HepG2 (cell line): Measurements from ENCODE around the gene RASL10B. TPM values are rescaled to one million over a fixed set of nuclear protein-coding genes. Genes with fewer than 3 reads are reported as not detected.
A peak's percentile ranks its signal among the peaks of the same experiment; 100 is the strongest.

Experiments used
- ELF1 ChIP-seq: sonication (generic); formaldehyde crosslinking; IDR thresholded peaks from 2 replicates; pipeline ENCODE4 v1.4.0; 2020; ENCODE audit warnings: missing genetic modification reagents
- HNF4A ChIP-seq: sonication (generic); formaldehyde crosslinking; IDR thresholded peaks from 2 replicates; pipeline ENCODE4 v1.4.0; 2020; ENCODE audit warnings: missing genetic modification reagents
- NR3C1 ChIP-seq: sonication (generic); formaldehyde crosslinking; IDR thresholded peaks from 2 replicates; pipeline ENCODE4 v1.4.0; 2020; ENCODE audit warnings: missing genetic modification reagents
- SALL1 ChIP-seq: sonication (generic); formaldehyde crosslinking; IDR thresholded peaks from 2 replicates; pipeline ENCODE4 v1.8.0; 2022; ENCODE audit warnings: mild to moderate bottlenecking, missing genetic modification reagents
- SP140L ChIP-seq: sonication (generic); formaldehyde crosslinking; IDR thresholded peaks from 2 replicates; pipeline ENCODE4 v1.4.0; 2020; ENCODE audit warnings: missing genetic modification reagents, borderline replicate concordance
- ZNF296 ChIP-seq: sonication (generic); formaldehyde crosslinking; conservative IDR thresholded peaks from 2 replicates; pipeline ENCODE4 v1.5.0; 2020; ENCODE audit warnings: mild to moderate bottlenecking, missing genetic modification reagents
- ZNF543 ChIP-seq: sonication (generic); formaldehyde crosslinking; IDR thresholded peaks from 2 replicates; pipeline ENCODE4 v1.4.0; 2020; ENCODE audit warnings: mild to moderate bottlenecking, missing genetic modification reagents
- ZNF749 ChIP-seq: sonication (generic); formaldehyde crosslinking; IDR thresholded peaks from 2 replicates; pipeline ENCODE4 v1.8.0; 2022; ENCODE audit warnings: mild to moderate bottlenecking, missing genetic modification reagents, moderate library complexity, borderline replicate concordance
- polyA plus RNA-seq, 8 experiments: library from polyadenylated mRNA; depleted of rRNA in 3 of 8; stranded (reverse) in 7 of 8; unstranded in 1 of 8; fragments of >200 nt; fragmentation: Illumina TruSeq in 4 of 8; extraction: Trizol in 4 of 8; gene quantifications; 2 replicates each; pipeline versions ENCODE4 v1.2.1 to v1.2.3, GENCODE V29; 2011 to 2016; ENCODE audit warnings: low read depth in 4 of 8, missing spikeins in 1 of 8, mixed read lengths in 1 of 8; ENCODE audit not compliant: insufficient read depth in 1 of 8
- total RNA-seq, 5 experiments: library from RNA; depleted of rRNA; stranded (reverse); fragments of >200 nt; fragmentation: Illumina TruSeq; extraction: Trizol; gene quantifications; 2 replicates each; pipeline ENCODE4 v1.2.3, GENCODE V29; 2016; ENCODE audit warnings: low read depth in 1 of 5
- TF ChIP-seq, protein P1 (sequence below): sonication (generic); formaldehyde crosslinking; conservative IDR thresholded peaks from 2 replicates; pipeline ENCODE4 v1.5.0; 2020; ENCODE audit warnings: missing genetic modification reagents
- TF ChIP-seq, protein P2 (sequence below): IDR thresholded peaks from 2 replicates; pipeline ENCODE4 v1.6.1; 2012; ENCODE audit warnings: low read length, improper control_type of control experiment
- TF ChIP-seq, protein P3 (sequence below): sonication (generic); formaldehyde crosslinking; IDR thresholded peaks from 2 replicates; pipeline ENCODE4 v1.5.0; 2020; ENCODE audit warnings: missing genetic modification reagents
- TF ChIP-seq, protein P4 (sequence below): sonication (generic); formaldehyde crosslinking; IDR thresholded peaks from 2 replicates; pipeline ENCODE4 v1.4.0; 2020; ENCODE audit warnings: mild to moderate bottlenecking, missing genetic modification reagents
- TF ChIP-seq, protein P5 (sequence below): sonication (generic); formaldehyde crosslinking; IDR thresholded peaks from 2 replicates; pipeline ENCODE4 v1.9.0; 2021; ENCODE audit warnings: missing genetic modification reagents, mild to moderate bottlenecking, borderline replicate concordance
- TF ChIP-seq, protein P6 (sequence below): sonication (generic); formaldehyde crosslinking; IDR thresholded peaks from 2 replicates; pipeline ENCODE4 v1.4.0; 2020; ENCODE audit warnings: missing genetic modification reagents

The RASL10B gene
- total and polyA plus RNA-seq, 2 of the 13 experiments (the other 11 are each of a cell fraction or from before 2014, with no cell fraction given), result 8.8 to 11.0 TPM

DNA sequence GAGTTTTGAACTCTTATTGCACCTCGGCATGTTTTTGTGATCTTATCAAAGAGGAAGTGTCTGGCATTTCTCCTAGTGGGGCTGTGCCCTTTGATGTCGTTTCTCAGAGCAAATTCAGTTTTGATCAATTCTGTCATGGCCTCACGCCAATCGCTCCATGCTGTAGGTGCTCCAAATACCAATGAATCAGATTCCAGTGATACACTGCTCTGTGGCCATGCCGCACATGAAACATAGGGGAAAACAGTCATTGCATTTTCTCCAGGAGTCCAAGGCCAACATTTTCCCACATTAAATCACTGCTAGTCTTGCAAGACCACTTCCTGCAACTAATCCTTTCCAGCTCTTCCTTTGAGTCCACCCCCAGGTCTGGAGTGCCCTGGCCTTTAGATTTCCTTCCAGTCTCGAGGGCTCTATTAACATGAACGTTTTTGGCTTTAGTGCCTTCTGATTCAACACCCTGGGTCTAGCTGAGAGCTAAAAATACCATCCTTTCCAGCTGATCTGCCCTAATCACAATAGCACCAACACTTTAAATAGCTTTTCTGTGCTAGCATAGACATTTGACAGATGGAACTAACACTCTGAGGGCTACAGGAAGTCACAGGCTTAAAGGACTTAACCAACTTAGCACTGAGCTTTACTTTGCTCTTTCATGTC is 18.2 kb upstream of the RASL10B start (continued):
- TF ChIP-seq, protein P1, sequence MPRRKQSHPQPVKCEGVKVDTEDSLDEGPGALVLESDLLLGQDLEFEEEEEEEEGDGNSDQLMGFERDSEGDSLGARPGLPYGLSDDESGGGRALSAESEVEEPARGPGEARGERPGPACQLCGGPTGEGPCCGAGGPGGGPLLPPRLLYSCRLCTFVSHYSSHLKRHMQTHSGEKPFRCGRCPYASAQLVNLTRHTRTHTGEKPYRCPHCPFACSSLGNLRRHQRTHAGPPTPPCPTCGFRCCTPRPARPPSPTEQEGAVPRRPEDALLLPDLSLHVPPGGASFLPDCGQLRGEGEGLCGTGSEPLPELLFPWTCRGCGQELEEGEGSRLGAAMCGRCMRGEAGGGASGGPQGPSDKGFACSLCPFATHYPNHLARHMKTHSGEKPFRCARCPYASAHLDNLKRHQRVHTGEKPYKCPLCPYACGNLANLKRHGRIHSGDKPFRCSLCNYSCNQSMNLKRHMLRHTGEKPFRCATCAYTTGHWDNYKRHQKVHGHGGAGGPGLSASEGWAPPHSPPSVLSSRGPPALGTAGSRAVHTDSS, result no peak
- TF ChIP-seq HNF4A (CRISPR knock-in tag), result peak; percentile 77
- TF ChIP-seq ZNF543, result no peak
- TF ChIP-seq ZNF296 (CRISPR knock-in tag), result no peak
- TF ChIP-seq, protein P2, sequence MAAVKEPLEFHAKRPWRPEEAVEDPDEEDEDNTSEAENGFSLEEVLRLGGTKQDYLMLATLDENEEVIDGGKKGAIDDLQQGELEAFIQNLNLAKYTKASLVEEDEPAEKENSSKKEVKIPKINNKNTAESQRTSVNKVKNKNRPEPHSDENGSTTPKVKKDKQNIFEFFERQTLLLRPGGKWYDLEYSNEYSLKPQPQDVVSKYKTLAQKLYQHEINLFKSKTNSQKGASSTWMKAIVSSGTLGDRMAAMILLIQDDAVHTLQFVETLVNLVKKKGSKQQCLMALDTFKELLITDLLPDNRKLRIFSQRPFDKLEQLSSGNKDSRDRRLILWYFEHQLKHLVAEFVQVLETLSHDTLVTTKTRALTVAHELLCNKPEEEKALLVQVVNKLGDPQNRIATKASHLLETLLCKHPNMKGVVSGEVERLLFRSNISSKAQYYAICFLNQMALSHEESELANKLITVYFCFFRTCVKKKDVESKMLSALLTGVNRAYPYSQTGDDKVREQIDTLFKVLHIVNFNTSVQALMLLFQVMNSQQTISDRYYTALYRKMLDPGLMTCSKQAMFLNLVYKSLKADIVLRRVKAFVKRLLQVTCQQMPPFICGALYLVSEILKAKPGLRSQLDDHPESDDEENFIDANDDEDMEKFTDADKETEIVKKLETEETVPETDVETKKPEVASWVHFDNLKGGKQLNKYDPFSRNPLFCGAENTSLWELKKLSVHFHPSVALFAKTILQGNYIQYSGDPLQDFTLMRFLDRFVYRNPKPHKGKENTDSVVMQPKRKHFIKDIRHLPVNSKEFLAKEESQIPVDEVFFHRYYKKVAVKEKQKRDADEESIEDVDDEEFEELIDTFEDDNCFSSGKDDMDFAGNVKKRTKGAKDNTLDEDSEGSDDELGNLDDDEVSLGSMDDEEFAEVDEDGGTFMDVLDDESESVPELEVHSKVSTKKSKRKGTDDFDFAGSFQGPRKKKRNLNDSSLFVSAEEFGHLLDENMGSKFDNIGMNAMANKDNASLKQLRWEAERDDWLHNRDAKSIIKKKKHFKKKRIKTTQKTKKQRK, result no peak
- TF ChIP-seq NR3C1, result no peak
- TF ChIP-seq, protein P3, sequence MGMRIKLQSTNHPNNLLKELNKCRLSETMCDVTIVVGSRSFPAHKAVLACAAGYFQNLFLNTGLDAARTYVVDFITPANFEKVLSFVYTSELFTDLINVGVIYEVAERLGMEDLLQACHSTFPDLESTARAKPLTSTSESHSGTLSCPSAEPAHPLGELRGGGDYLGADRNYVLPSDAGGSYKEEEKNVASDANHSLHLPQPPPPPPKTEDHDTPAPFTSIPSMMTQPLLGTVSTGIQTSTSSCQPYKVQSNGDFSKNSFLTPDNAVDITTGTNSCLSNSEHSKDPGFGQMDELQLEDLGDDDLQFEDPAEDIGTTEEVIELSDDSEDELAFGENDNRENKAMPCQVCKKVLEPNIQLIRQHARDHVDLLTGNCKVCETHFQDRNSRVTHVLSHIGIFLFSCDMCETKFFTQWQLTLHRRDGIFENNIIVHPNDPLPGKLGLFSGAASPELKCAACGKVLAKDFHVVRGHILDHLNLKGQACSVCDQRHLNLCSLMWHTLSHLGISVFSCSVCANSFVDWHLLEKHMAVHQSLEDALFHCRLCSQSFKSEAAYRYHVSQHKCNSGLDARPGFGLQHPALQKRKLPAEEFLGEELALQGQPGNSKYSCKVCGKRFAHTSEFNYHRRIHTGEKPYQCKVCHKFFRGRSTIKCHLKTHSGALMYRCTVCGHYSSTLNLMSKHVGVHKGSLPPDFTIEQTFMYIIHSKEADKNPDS, result no peak
- TF ChIP-seq SP140L, result no peak
- TF ChIP-seq, protein P4, sequence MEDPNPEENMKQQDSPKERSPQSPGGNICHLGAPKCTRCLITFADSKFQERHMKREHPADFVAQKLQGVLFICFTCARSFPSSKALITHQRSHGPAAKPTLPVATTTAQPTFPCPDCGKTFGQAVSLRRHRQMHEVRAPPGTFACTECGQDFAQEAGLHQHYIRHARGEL, result no peak
- TF ChIP-seq ELF1 (CRISPR knock-in tag), result no peak
- no peak for TF ChIP-seq ZNF749 (CRISPR knock-in tag)
- TF ChIP-seq SALL1 (CRISPR knock-in tag), result peak; percentile 62
- TF ChIP-seq, protein P5, sequence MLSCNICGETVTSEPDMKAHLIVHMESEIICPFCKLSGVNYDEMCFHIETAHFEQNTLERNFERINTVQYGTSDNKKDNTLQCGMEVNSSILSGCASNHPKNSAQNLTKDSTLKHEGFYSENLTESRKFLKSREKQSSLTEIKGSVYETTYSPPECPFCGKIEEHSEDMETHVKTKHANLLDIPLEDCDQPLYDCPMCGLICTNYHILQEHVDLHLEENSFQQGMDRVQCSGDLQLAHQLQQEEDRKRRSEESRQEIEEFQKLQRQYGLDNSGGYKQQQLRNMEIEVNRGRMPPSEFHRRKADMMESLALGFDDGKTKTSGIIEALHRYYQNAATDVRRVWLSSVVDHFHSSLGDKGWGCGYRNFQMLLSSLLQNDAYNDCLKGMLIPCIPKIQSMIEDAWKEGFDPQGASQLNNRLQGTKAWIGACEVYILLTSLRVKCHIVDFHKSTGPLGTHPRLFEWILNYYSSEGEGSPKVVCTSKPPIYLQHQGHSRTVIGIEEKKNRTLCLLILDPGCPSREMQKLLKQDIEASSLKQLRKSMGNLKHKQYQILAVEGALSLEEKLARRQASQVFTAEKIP (CRISPR knock-in tag), result no peak
- TF ChIP-seq, protein P6, sequence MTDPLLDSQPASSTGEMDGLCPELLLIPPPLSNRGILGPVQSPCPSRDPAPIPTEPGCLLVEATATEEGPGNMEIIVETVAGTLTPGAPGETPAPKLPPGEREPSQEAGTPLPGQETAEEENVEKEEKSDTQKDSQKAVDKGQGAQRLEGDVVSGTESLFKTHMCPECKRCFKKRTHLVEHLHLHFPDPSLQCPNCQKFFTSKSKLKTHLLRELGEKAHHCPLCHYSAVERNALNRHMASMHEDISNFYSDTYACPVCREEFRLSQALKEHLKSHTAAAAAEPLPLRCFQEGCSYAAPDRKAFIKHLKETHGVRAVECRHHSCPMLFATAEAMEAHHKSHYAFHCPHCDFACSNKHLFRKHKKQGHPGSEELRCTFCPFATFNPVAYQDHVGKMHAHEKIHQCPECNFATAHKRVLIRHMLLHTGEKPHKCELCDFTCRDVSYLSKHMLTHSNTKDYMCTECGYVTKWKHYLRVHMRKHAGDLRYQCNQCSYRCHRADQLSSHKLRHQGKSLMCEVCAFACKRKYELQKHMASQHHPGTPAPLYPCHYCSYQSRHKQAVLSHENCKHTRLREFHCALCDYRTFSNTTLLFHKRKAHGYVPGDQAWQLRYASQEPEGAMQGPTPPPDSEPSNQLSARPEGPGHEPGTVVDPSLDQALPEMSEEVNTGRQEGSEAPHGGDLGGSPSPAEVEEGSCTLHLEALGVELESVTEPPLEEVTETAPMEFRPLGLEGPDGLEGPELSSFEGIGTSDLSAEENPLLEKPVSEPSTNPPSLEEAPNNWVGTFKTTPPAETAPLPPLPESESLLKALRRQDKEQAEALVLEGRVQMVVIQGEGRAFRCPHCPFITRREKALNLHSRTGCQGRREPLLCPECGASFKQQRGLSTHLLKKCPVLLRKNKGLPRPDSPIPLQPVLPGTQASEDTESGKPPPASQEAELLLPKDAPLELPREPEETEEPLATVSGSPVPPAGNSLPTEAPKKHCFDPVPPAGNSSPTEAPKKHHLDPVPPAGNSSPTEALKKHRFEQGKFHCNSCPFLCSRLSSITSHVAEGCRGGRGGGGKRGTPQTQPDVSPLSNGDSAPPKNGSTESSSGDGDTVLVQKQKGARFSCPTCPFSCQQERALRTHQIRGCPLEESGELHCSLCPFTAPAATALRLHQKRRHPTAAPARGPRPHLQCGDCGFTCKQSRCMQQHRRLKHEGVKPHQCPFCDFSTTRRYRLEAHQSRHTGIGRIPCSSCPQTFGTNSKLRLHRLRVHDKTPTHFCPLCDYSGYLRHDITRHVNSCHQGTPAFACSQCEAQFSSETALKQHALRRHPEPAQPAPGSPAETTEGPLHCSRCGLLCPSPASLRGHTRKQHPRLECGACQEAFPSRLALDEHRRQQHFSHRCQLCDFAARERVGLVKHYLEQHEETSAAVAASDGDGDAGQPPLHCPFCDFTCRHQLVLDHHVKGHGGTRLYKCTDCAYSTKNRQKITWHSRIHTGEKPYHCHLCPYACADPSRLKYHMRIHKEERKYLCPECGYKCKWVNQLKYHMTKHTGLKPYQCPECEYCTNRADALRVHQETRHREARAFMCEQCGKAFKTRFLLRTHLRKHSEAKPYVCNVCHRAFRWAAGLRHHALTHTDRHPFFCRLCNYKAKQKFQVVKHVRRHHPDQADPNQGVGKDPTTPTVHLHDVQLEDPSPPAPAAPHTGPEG (CRISPR knock-in tag), result no peak
